Activated CD8-positive, alpha-beta T cell treated with anti-CD3 and anti-CD28 coated beads for 36 hours (primary cell): ENCODE results near the gene DCPS. TPM values are rescaled to one million over a fixed set of nuclear protein-coding genes. Genes with fewer than 3 reads are reported as not detected.
"Not testable (repeated sequence)": the region's sequence is repeated elsewhere in the genome, so short reads cannot be mapped to it uniquely, and the experiment has no call there.

ENCODE experiments used
- ATAC-seq: fragments of 200-7000 bp; cut with Tn5 transposase; one replicate; pipeline ENCODE4 v1.10.0; 2021; ENCODE audit warnings: mild to moderate bottlenecking, moderate library complexity
- CTCF ChIA-PET: fragments of 350-600 bp; sonication (Branson Sonifier 250); formaldehyde crosslinking; loops from one replicate; lab custom pipeline; 2021; ENCODE audit warnings: antibody characterized with exemption; lab: Charles Lee
- POLR2A ChIA-PET: fragments of 350-600 bp; sonication (Branson Sonifier 250); formaldehyde crosslinking; loops from one replicate; lab custom pipeline; 2021; ENCODE audit warnings: antibody characterized with exemption; lab: Charles Lee
- DNase-seq: peaks from one replicate; pipeline ENCODE4 v3.0.0-alpha.2; 2020
- H3K27ac Mint-ChIP-seq: one replicate; pipeline ENCODE4 v1.8.0; 2021; ENCODE audit warnings: mild to moderate bottlenecking, mixed read lengths
- H3K27me3 Mint-ChIP-seq: one replicate; pipeline ENCODE4 v1.8.0; 2021; ENCODE audit warnings: mixed read lengths
- H3K36me3 Mint-ChIP-seq: one replicate; pipeline ENCODE4 v1.8.0; 2021; ENCODE audit warnings: low read depth, mixed read lengths
- H3K4me1 Mint-ChIP-seq: one replicate; pipeline ENCODE4 v1.8.0; 2021; ENCODE audit warnings: low read depth, mixed read lengths
- H3K4me3 Mint-ChIP-seq: one replicate; pipeline ENCODE4 v1.8.0; 2021; ENCODE audit warnings: mild to moderate bottlenecking, moderate library complexity, mixed read lengths
- H3K9me3 Mint-ChIP-seq: one replicate; pipeline ENCODE4 v1.8.0; 2021; ENCODE audit warnings: mixed read lengths
- CTCF ChIP-seq: fragments of 200-600 bp; IDR thresholded peaks from one replicate; pipeline ENCODE4 v1.8.0; 2022; ENCODE audit warnings: antibody characterized with exemption, mild to moderate bottlenecking
- intact Hi-C: fragments of 100-400 bp; cut with micrococcal nuclease; formaldehyde crosslinking; loops from one replicate; pipeline ENCODE4 v1.10.0; 2022
- total RNA-seq, 2 experiments: library from RNA; stranded (reverse); gene quantifications; one replicate each; pipeline ENCODE4 v1.2.3, GENCODE V29; 2021

Gene DCPS
- total RNA-seq, 2 experiments from 2014 or later: 17.2 to 18.8 TPM

GRCh38 chr11:126375726-126376125 is 71.9 kb downstream of the DCPS start:
- no peaks in the 10 kb centered on the region for H3K27me3 Mint-ChIP-seq
- H3K4me3 Mint-ChIP-seq: no peak overlapping the region
- H3K4me1 Mint-ChIP-seq: no peaks in the 10 kb centered on the region
- CTCF ChIA-PET: no interaction called here
- no peak for DNase-seq
- ATAC-seq: no peak
- TF ChIP-seq CTCF: no peak
- POLR2A ChIA-PET: no interaction called here
- intact Hi-C loops: no loop called here
- H3K36me3 Mint-ChIP-seq: no peaks in the 10 kb centered on the region
- H3K27ac Mint-ChIP-seq: no peak overlapping the region
- H3K9me3 Mint-ChIP-seq: no peaks in the 10 kb centered on the region

GRCh38 chr11:126378763-126379162 is 74.9 kb downstream of the DCPS start:
- no peaks in the 10 kb centered on the region for H3K9me3 Mint-ChIP-seq
- ChIA-PET CTCF (no interaction called here), POLR2A (no interaction called here)
- no peak for TF ChIP-seq CTCF
- no peaks in the 10 kb centered on the region for H3K36me3 Mint-ChIP-seq
- no peaks in the 10 kb centered on the region for H3K27me3 Mint-ChIP-seq
- DNase-seq: no peak
- intact Hi-C loops: no loop called here
- H3K4me3 Mint-ChIP-seq: no peak overlapping the region
- H3K27ac Mint-ChIP-seq: no peak overlapping the region
- no peaks in the 10 kb centered on the region for H3K4me1 Mint-ChIP-seq
- ATAC-seq: no peak

- ChIA-PET POLR2A (no interaction called here), CTCF (no interaction called here)
These were observed 77.0 kb downstream of the DCPS start for GRCh38 chr11:126380909-126381308.

GRCh38 chr11:126381960-126382359 is 78.1 kb downstream of the DCPS start:
- H3K27ac Mint-ChIP-seq, ATAC-seq, POLR2A ChIA-PET, CTCF ChIA-PET, H3K36me3 Mint-ChIP-seq, H3K9me3 Mint-ChIP-seq, H3K27me3 Mint-ChIP-seq, DNase-seq, intact Hi-C loops, H3K4me1 Mint-ChIP-seq, H3K4me3 Mint-ChIP-seq: not testable (repeated sequence)

More at GRCh38 chr11:126380909-126381308, 77.0 kb downstream of the DCPS start:
- Mint-ChIP-seq H3K27me3 (no peaks in the 10 kb centered on the region), H3K4me3 (no peak overlapping the region), H3K36me3 (no peaks in the 10 kb centered on the region), H3K9me3 (no peaks in the 10 kb centered on the region), H3K4me1 (no peaks in the 10 kb centered on the region), H3K27ac (no peak overlapping the region)
- ATAC-seq: no peak
- intact Hi-C loops: no loop called here
- no peak for TF ChIP-seq CTCF
- DNase-seq: no peak

- CTCF ChIA-PET, H3K9me3 Mint-ChIP-seq, DNase-seq, H3K36me3 Mint-ChIP-seq, H3K4me3 Mint-ChIP-seq, intact Hi-C loops, H3K4me1 Mint-ChIP-seq, H3K27me3 Mint-ChIP-seq, POLR2A ChIA-PET, H3K27ac Mint-ChIP-seq, ATAC-seq: not testable (repeated sequence)
These were observed 78.8 kb downstream of the DCPS start for GRCh38 chr11:126382641-126383040.

- H3K4me3 Mint-ChIP-seq: no peak overlapping the region
- CTCF ChIA-PET: no interaction called here
- intact Hi-C loops: no loop called here
- TF ChIP-seq CTCF: no peak
- ATAC-seq (no peak), DNase-seq (no peak)
- POLR2A ChIA-PET: no interaction called here
- H3K27me3 Mint-ChIP-seq: no peaks in the 10 kb centered on the region
- H3K4me1 Mint-ChIP-seq: no peaks in the 10 kb centered on the region
- H3K9me3 Mint-ChIP-seq: no peaks in the 10 kb centered on the region
- H3K36me3 Mint-ChIP-seq: no peaks in the 10 kb centered on the region
- H3K27ac Mint-ChIP-seq: no peak overlapping the region
These were observed 79.8 kb downstream of the DCPS start for GRCh38 chr11:126383339-126384335.
